GM10248 (cell line): ENCODE results near the gene EPB41L4B.
A peak's percentile ranks its signal among the peaks of the same experiment; 100 is the strongest.
"Not testable (repeated sequence)": the region's sequence is repeated elsewhere in the genome, so short reads cannot be mapped to it uniquely, and the experiment has no call there.

Experiments
- CTCF ChIA-PET: fragments of 300-600 bp; sonication (Branson Sonifier 250); formaldehyde crosslinking; extraction: SDS; loops from one replicate; lab custom pipeline; 2021; ENCODE audit warnings: antibody characterized with exemption; lab: Yijun Ruan, JAX
- POLR2A ChIA-PET: fragments of 350-650 bp; sonication (Branson Sonifier 250); formaldehyde crosslinking; extraction: SDS; loops from one replicate; lab custom pipeline; 2020; ENCODE audit warnings: antibody characterized with exemption; lab: Yijun Ruan, JAX
- DNase-seq: peaks from one replicate; pipeline ENCODE4 v3.0.0; 2012; ENCODE audit errors: extremely low spot score
- CTCF ChIP-seq: IDR thresholded peaks from 2 replicates; pipeline ENCODE4 v1.5.1; 2012; ENCODE audit warnings: mild to moderate bottlenecking, low read depth; ENCODE audit errors: extremely low read depth, missing control alignments, control extremely low read depth

EPB41L4B gene

DNA sequence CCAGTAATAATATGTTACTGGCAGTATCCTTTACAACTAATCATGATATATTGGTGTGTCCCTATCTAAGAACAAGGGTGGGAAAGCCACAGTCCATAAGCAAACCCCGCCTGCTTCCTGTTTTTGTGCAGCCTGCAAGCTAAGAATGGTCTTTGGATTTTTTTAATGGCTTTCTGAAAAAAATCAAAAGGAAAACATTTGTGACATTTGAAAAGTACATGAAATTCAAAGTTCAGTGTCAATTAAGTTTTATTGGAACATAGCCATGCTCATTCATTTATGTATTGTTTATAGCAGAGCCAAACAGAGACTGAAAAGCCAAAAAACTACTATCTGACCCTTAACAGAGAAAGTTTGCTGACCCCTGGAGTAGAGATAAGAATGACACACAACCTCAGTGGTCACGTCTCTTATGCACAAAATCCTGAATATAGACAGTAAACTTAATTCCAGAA, 188.3 kb downstream of the EPB41L4B start:
- ChIA-PET POLR2A (no interaction called here), CTCF (no interaction called here)
- no peak for DNase-seq
- peak; percentile 4 for TF ChIP-seq CTCF

DNA sequence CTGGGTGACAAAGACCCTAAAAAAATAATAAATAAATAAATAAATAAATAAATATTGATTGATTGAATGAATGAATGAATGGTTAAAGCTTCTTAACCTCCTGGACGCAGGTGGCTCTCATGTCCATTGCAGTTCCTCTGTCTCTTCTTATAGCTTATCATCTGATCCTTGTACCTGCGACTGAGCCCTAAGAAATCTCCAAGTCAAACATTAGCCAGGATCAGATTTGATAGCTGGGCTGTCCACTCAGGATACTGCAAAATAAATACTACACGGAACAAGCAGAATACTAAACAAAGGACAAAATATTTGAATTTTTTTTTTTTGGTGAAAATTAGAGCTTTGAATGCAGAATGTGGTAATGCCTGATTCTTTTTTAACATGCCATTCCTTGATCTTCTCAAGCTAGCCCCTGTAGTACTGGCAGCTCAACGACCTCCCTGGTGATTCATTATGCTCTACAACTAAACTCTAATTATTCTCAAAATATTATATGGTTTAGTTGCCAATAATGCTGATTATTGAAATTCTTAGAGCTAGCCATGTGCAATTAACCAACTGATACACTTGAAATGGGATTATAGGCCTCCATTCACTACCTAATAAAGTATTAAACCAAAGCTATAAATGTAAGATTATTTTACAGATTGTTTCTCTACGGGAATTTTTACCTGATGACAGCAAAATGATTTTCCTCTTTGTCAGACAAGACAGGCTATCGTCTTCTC, 191.2 kb downstream of the EPB41L4B start:
- no peak for TF ChIP-seq CTCF
- no peak for DNase-seq
- POLR2A ChIA-PET, result no interaction called here
- CTCF ChIA-PET, result interaction anchor here (0.6 to 1.0 kb wide), 3 partner anchors 10 to 1788 kb away, joined by 3 read pairs; partner anchors contain the start of gene TMEM245

DNA sequence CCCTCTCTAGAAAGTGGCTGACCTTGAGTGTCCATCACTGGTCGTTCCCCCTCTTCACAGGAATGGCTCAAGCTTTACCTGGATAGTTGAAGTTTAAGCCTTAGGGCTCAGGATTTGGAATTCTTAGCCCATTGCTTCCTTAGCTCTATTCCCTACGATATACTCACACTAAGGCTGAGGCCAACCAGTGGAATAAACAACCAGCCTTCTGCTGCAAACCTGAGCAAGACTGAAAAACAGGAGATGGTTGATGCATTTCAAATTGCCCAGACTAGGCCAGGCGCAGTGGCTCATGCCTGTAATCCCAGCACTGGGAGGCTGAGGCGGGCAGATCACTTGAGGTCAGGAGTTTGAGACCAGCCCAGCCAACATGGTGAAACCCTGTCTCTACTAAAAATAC, 194.2 kb downstream of the EPB41L4B start:
- POLR2A ChIA-PET, DNase-seq: not testable (repeated sequence)
- CTCF ChIA-PET, result interaction anchor here (1.0 kb wide), 1 partner anchor 57 kb away, joined by 3 read pairs; no protein-coding TSS in a partner anchor

DNA sequence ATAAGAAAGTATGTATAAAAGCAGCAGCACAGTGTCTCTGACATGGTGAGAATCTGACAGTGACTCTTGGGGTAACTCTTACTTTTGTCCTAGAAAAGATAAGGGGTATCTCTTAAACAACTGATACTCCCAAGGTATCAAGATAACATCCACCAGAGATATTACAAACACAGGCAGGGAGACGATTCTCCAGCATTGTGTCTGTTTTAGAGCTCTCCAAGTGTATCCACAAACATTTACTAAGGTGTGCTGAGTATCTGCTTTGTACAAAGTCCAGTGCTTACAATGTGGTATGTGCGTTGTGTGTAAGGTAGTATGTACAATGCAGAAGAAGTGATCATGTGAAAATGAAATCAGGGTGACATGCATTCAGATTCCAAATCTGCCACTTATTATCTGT, 196.7 kb downstream of the EPB41L4B start:
- no peak for TF ChIP-seq CTCF

GRCh38 chr9:109122726-109123621, 197.9 kb downstream of the EPB41L4B start:
- POLR2A ChIA-PET, result no interaction called here
- peak; percentile 25 for DNase-seq
- CTCF ChIA-PET, result interaction anchor here (1.1 to 1.8 kb wide), 2 partner anchors 22 to 199 kb away, joined by 3 read pairs; no protein-coding TSS in a partner anchor
- TF ChIP-seq CTCF, result no peak

More for the DNA sequence above, 196.7 kb downstream of the EPB41L4B start:
- DNase-seq, result no peak
- CTCF ChIA-PET, result interaction anchor here (1.2 to 1.9 kb wide), 3 partner anchors 15 to 276 kb away, joined by 3 to 7 read pairs (median 6); no protein-coding TSS in a partner anchor
- POLR2A ChIA-PET, result no interaction called here
